ENCODE measurements around the gene YIPF1.

YIPF1 gene

DNA sequence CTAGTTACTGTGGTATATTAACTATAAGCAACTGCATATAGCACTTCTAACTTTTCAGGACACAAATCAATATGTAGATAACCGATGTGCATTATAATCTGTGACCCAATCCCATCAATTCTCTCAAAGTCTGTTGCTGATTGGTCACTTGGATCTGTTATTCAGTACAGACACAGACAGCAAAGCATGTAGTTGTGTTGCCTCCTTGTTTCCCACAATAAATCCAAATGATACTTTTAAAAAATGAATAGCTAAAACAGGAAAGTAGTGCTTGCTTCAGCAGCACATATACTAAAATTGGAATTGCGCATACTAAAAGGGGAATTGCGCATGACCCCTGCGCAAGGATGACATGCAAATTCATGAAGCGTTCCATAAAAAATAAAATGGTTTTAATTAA, 79.6 kb downstream of the YIPF1 start:
- no peak for DNase-seq
- H3K9me3 ChIP-seq, result no peaks in the 10 kb centered on the region
- no peaks in the 10 kb centered on the region for H3K4me1 ChIP-seq
- H3K4me3 ChIP-seq (ENCODE audit: low read depth, low read length), result no peak overlapping the region
- TF ChIP-seq, protein P1, sequence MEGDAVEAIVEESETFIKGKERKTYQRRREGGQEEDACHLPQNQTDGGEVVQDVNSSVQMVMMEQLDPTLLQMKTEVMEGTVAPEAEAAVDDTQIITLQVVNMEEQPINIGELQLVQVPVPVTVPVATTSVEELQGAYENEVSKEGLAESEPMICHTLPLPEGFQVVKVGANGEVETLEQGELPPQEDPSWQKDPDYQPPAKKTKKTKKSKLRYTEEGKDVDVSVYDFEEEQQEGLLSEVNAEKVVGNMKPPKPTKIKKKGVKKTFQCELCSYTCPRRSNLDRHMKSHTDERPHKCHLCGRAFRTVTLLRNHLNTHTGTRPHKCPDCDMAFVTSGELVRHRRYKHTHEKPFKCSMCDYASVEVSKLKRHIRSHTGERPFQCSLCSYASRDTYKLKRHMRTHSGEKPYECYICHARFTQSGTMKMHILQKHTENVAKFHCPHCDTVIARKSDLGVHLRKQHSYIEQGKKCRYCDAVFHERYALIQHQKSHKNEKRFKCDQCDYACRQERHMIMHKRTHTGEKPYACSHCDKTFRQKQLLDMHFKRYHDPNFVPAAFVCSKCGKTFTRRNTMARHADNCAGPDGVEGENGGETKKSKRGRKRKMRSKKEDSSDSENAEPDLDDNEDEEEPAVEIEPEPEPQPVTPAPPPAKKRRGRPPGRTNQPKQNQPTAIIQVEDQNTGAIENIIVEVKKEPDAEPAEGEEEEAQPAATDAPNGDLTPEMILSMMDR (IDR thresholded peaks at IDR 0.05; ENCODE audit: low read depth, low read length), result no peak
- H3K27me3 ChIP-seq, result no peaks in the 10 kb centered on the region
- H3K36me3 ChIP-seq, result no peaks in the 10 kb centered on the region

DNA sequence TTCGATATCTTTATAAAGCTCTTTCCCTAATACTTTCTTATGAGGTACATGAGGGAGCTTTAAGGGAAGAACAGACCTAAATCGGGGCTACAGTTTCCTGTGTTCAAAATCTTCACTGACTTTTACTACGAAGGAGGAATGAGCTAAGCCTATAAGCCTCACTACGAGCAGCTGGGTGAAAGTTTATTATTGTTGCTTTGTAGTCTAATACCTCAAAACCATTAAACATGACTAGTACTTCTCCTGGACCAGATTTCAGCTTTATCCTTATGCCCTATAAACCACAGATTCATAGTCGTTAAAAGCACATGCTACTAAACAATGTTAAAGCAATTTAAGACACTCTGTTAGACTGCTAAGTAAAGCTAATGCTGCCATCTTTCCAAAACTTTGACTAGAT, 81.7 kb downstream of the YIPF1 start:
- H3K36me3 ChIP-seq, result no peaks in the 10 kb centered on the region
- no peaks in the 10 kb centered on the region for H3K9me3 ChIP-seq
- TF ChIP-seq, protein P1 (IDR thresholded peaks at IDR 0.05; ENCODE audit: low read depth, low read length), result no peak
- DNase-seq, result no peak
- no peaks in the 10 kb centered on the region for H3K4me1 ChIP-seq
- H3K27me3 ChIP-seq, result no peaks in the 10 kb centered on the region
- no peak overlapping the region for H3K4me3 ChIP-seq (ENCODE audit: low read depth, low read length)

DNA sequence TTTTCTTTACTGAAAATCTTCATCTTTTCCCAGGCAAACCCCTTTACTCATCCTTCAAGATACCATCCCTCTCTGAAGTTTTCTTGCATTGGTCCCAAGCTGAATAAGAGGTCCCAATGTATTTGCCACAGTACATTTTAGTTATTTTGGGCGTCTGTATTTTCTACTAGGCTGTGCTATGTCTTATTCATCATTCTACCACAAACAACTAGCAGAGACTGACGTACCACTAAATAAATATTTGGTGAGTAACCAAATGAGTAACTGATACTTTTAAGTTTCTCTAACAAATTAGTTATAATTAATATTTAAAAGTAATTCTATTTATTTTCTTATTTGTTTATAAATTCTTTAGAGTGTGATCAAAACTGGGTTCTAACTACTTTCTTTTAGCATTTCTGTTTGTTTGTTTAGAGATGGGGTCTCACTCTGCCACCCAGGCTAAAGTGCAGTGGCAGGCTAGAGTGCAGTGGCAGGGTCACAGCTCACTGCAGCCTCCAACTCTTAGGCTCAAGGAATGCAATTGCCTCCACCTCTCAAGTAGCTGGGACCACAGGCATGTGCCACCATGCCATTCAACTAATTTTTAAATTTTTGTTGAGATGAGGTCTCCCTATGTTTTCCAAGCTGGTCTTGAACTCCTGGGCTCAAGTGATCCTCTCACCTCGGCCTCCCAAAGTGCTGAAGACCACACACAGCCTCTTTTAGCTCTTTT, 84.6 kb downstream of the YIPF1 start:
- Histone ChIP-seq H3K4me3 (ENCODE audit: low read depth, low read length) (no peak overlapping the region), H3K27me3 (no peaks in the 10 kb centered on the region), H3K4me1 (no peaks in the 10 kb centered on the region), H3K9me3 (no peaks in the 10 kb centered on the region), H3K36me3 (no peaks in the 10 kb centered on the region)
- no peak for DNase-seq
- TF ChIP-seq, protein P1 (IDR thresholded peaks at IDR 0.05; ENCODE audit: low read depth, low read length), result no peak

DNA sequence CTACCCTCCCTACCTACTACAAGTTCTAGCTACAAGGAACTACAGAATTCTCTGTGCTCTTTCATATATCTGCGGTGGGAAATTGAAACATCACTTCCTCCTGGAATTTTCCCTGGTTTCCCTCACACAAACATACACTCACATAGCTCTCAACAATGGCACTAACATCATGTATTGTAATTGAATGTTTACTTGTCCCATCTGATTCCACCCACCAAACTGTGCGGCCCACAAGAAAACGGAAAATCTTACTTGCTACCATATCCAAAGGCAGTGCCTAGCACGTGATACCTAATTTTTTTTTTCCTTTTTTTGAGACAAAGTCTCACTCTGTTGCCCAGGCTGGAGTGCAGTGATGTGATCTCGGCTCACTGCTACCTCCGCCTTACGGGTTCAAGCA, 85.4 kb downstream of the YIPF1 start:
- Histone ChIP-seq H3K9me3 (no peaks in the 10 kb centered on the region), H3K36me3 (no peaks in the 10 kb centered on the region), H3K27me3 (no peaks in the 10 kb centered on the region), H3K4me3 (ENCODE audit: low read depth, low read length) (no peak overlapping the region), H3K4me1 (no peaks in the 10 kb centered on the region)
- TF ChIP-seq, protein P1 (IDR thresholded peaks at IDR 0.05; ENCODE audit: low read depth, low read length), result no peak
- DNase-seq, result no peak

Measured in BE2C (cell line).